ENCODE measurements around the gene CACNA1B.

Gene CACNA1B

DNA sequence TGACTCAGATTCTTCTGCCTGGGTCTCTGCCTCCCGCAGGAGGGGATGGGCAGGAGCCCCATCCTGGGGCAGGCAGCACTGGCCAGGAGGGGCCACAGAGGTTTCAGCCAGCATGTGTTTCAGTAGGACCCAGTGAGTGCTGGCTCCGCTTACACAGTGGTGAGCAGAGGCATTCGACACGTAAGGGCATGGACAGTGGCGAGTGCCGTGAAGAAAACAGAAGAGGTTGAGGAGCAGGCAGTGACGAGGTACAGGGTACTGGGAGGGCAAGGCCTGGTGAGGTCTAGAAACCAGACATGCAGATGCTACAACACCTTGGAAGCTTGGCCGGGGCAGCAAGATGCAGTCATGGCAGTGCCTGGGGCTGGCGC, 41.5 kb downstream of the CACNA1B start:
- no peaks in the 10 kb centered on the region for H3K9me3 ChIP-seq (ENCODE audit: severe bottlenecking)
- H3K36me3 ChIP-seq, result peaks cover 49% of the 10 kb centered on the region
- no peak for DNase-seq
- peak overlapping the region; percentile 31; the same call in 1 of the 2 replicates for H3K27ac ChIP-seq
- TF ChIP-seq CTCF (IDR thresholded peaks at IDR 0.05; ENCODE audit: low read depth, low read length), result no peak
- H3K27me3 ChIP-seq (ENCODE audit: insufficient read depth, low read depth, severe bottlenecking), result no peaks in the 10 kb centered on the region
- no peak overlapping the region for H3K4me3 ChIP-seq (ENCODE audit: low read depth, low read length)

DNA sequence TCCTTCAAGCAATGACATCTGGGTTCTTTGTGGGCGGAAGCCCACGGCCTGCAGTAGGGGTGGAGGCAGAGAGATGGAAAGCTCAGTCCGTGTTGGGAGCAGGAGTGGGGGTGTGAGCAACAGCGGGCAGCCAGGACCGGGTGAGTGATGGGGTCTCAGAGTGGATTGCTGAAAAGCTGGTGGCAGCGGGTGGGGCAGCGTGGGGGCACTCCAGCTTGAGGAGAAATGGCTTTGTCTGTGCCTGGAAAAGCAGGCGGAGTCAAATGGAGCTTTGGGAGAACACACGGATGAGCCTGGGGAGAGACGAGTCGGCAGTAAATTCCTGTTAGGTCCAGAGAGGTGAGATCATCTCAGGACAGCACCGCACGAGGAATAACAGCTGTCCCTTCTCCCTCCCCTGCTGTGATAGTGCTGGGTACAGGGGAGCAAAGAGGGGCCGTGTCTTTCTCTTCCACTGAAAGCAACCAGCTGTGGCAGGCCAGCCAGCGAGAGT, 42.1 kb downstream of the CACNA1B start:
- Histone ChIP-seq H3K27me3 (ENCODE audit: insufficient read depth, low read depth, severe bottlenecking) (no peaks in the 10 kb centered on the region), H3K4me3 (ENCODE audit: low read depth, low read length) (no peak overlapping the region), H3K36me3 (peaks cover 45% of the 10 kb centered on the region), H3K27ac (peak overlapping the region; percentile 31; the same call in 1 of the 2 replicates), H3K9me3 (ENCODE audit: severe bottlenecking) (no peaks in the 10 kb centered on the region)
- no peak for TF ChIP-seq CTCF (IDR thresholded peaks at IDR 0.05; ENCODE audit: low read depth, low read length)
- DNase-seq, result peak; percentile 28

- Histone ChIP-seq H3K27me3 (ENCODE audit: insufficient read depth, low read depth, severe bottlenecking) (no peaks in the 10 kb centered on the region), H3K9me3 (ENCODE audit: severe bottlenecking) (no peaks in the 10 kb centered on the region)
- no peak for TF ChIP-seq CTCF (IDR thresholded peaks at IDR 0.05; ENCODE audit: low read depth, low read length)
These were observed 43.2 kb downstream of the CACNA1B start for GRCh38 chr9:137920753-137921152.

DNA sequence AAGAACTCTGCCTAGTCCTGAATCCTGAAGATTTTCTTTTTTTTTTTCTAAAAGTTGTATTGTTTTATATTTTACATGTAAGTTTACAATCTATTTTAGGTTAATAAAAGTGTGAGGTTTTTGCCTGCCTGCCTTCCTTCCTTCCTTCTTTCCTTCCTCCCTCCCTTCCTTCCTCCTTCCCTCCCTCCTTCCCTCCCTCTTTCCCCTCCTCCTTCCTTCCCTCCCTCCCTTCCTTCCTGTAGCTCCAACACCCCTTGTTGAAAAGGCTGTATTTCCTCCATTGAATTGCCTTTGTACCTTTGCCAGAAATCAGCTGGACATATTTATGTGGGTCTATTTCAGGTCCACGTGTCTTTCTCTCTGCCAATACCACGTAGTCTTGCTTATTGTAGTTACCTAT, 46.6 kb downstream of the CACNA1B start:
- TF ChIP-seq CTCF (IDR thresholded peaks at IDR 0.05; ENCODE audit: low read depth, low read length), result no peak
- Histone ChIP-seq H3K9me3 (ENCODE audit: severe bottlenecking) (peaks cover 7% of the 10 kb centered on the region), H3K36me3 (peaks cover 28% of the 10 kb centered on the region), H3K27me3 (ENCODE audit: insufficient read depth, low read depth, severe bottlenecking) (no peaks in the 10 kb centered on the region), H3K27ac (no peak overlapping the region), H3K4me3 (ENCODE audit: low read depth, low read length) (no peak overlapping the region)
- no peak for DNase-seq

More at GRCh38 chr9:137920753-137921152, 43.2 kb downstream of the CACNA1B start:
- H3K4me3 ChIP-seq (ENCODE audit: low read depth, low read length), result no peak overlapping the region
- no peak overlapping the region for H3K27ac ChIP-seq
- peaks cover 41% of the 10 kb centered on the region for H3K36me3 ChIP-seq
- DNase-seq, result no peak

DNA sequence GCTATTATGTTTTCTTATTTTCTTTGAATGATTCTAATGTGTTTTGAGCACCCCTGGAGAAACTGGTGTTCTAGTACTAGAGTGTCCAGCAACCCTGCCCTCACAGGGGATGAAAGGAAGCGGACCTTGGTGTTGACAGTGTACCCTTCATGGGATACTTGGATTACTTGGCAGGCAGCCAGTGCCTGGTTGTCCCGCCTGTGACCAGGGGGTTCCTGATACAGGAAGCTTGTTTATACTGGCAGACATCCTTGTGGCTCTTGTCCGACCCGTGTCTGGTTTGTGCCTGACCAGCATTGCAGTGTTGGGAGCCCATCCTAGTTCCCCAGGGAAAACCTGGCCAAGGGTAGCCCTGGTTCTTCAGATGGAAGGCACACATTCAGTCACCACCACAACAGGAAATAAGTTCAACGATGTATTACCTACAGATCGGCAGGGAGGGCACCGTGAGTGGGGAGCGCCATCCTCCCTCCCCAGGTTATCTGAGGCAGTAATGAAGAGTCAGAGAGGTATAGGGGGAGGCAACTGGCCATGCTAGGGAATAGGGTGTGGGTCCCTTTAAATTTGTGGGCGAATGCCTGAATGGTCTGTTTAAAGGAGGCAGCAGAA, 47.3 kb downstream of the CACNA1B start:
- H3K4me3 ChIP-seq (ENCODE audit: low read depth, low read length), result no peak overlapping the region
- no peak for DNase-seq
- no peak overlapping the region for H3K27ac ChIP-seq
- H3K9me3 ChIP-seq (ENCODE audit: severe bottlenecking), result peaks cover 7% of the 10 kb centered on the region
- peaks cover 23% of the 10 kb centered on the region for H3K36me3 ChIP-seq
- no peak for TF ChIP-seq CTCF (IDR thresholded peaks at IDR 0.05; ENCODE audit: low read depth, low read length)
- H3K27me3 ChIP-seq (ENCODE audit: insufficient read depth, low read depth, severe bottlenecking), result no peaks in the 10 kb centered on the region

DNA sequence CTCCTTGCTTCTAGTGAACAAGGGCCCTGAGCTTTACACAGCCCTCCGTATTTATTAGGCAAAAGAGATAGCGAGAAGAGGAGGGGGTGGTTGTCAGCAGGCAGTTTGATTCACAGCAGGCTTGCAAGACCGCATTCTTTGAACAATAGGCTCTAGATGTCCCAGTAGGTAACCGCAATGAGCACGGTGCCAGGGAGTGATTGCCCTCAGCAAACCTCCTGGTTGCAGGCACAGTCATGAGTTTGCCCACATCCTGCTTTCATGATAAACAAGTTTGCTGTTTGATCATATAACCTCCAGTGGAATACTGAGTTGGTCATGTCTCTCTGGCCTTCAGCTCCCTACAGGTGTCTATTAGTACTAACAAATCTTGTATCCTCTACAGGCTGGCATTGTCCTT, 66.1 kb downstream of the CACNA1B start:
- Histone ChIP-seq H3K36me3 (peaks cover 3% of the 10 kb centered on the region), H3K27ac (no peak overlapping the region), H3K27me3 (ENCODE audit: insufficient read depth, low read depth, severe bottlenecking) (no peaks in the 10 kb centered on the region), H3K4me3 (ENCODE audit: low read depth, low read length) (no peak overlapping the region), H3K9me3 (ENCODE audit: severe bottlenecking) (peaks cover 18% of the 10 kb centered on the region)
- DNase-seq, result no peak
- TF ChIP-seq CTCF (IDR thresholded peaks at IDR 0.05; ENCODE audit: low read depth, low read length), result no peak
